Parathyroid adenoma (tissue), 2 donors: ENCODE measurements around the gene PER3.

Experiments used
- H2AFZ ChIP-seq: fragments of 300-600 bp; sonication (generic); one replicate; pipeline ENCODE4 v1.7.0; 2017; ENCODE audit warnings: antibody characterized with exemption, mild to moderate bottlenecking
- H3K27ac ChIP-seq: fragments of 300-600 bp; sonication (generic); one replicate; pipeline ENCODE4 v1.7.0; 2017
- H3K27me3 ChIP-seq: fragments of 300-600 bp; sonication (generic); one replicate; pipeline ENCODE4 v1.7.0; 2017; ENCODE audit warnings: low read length; ENCODE audit not compliant: control insufficient read depth, insufficient read depth
- H3K36me3 ChIP-seq: fragments of 300-600 bp; sonication (generic); one replicate; pipeline ENCODE4 v1.7.0; 2017; ENCODE audit warnings: low read length; ENCODE audit not compliant: control insufficient read depth, insufficient read depth
- H3K4me1 ChIP-seq: fragments of 300-600 bp; sonication (generic); one replicate; pipeline ENCODE4 v1.7.0; 2017; ENCODE audit warnings: control low read depth
- H3K4me2 ChIP-seq: fragments of 300-600 bp; sonication (generic); one replicate; pipeline ENCODE4 v1.7.0; 2017; ENCODE audit warnings: low read length
- H3K4me3 ChIP-seq: fragments of 300-600 bp; sonication (generic); one replicate; pipeline ENCODE4 v1.7.0; 2017; ENCODE audit warnings: low read depth, low read length
- H3K79me2 ChIP-seq: fragments of 300-600 bp; sonication (generic); one replicate; pipeline ENCODE4 v1.7.0; 2017; ENCODE audit warnings: control low read depth
- H3K9ac ChIP-seq: fragments of 300-600 bp; sonication (generic); one replicate; pipeline ENCODE4 v1.7.0; 2017; ENCODE audit warnings: mild to moderate bottlenecking
- H3K9me3 ChIP-seq: fragments of 300-600 bp; sonication (generic); one replicate; pipeline ENCODE4 v1.7.0; 2017; ENCODE audit warnings: low read length; ENCODE audit not compliant: control insufficient read depth
- TF ChIP-seq, protein P1 (sequence below): fragments of 300-600 bp; sonication (generic); IDR thresholded peaks from one replicate; pipeline ENCODE4 v1.7.0; 2017; ENCODE audit warnings: antibody characterized with exemption, mild to moderate bottlenecking
- donor health status: primary hyperparathyroidism.

The PER3 gene

DNA sequence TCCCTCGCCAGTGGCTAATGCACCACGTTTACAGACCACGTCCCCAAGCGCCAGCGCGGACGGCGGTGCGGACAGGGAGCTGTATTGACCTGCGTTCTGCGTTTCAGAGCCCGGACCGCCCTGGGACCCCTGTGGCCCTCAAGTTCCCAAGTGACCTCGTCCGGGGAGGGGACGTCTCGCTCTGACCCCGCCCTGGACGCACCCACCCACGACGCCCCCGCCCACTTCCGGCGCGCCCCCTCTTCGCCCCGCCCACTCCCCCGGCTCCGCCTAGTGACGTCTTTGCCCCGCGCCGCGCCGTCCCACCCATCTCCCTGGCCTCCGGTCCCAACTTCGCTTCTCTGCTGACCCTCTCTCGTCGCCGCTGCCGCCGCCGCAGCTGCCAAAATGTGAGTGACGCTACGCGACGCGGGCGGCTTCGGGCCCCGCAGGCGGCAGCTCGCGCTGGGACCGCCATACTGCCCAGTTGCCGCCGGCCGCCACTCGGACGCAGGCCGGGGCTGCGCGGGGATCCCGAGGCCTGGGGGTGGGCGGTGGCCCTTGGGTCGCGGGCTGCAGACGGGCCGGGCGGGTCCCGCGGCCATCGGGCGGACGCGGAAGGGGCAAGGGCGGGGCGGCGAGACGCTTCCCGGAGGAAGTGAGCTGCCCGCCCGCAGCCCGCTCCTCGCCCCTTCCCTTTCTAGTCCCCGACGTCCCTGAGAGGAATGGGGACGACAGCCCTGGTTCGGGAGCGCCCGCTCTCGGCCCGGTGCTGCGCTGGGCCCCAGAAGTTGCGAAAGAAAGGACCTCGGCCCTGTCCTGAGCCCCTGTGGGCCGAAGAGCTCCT is 12.9 kb upstream of the PER3 start, which contains the start of gene VAMP3:
TSS of gene VAMP3 (plus strand) at position 300 of the 826 bp plus-strand sequence. CDS start at position 388, 88 bp downstream.
- H3K4me3 ChIP-seq = peak within 1 kb of the TSS; percentile 85
- peaks cover 6% of the 10 kb centered on the region for H3K79me2 ChIP-seq
- H3K27me3 ChIP-seq = no peaks in the 10 kb centered on the region
- TF ChIP-seq, protein P1, sequence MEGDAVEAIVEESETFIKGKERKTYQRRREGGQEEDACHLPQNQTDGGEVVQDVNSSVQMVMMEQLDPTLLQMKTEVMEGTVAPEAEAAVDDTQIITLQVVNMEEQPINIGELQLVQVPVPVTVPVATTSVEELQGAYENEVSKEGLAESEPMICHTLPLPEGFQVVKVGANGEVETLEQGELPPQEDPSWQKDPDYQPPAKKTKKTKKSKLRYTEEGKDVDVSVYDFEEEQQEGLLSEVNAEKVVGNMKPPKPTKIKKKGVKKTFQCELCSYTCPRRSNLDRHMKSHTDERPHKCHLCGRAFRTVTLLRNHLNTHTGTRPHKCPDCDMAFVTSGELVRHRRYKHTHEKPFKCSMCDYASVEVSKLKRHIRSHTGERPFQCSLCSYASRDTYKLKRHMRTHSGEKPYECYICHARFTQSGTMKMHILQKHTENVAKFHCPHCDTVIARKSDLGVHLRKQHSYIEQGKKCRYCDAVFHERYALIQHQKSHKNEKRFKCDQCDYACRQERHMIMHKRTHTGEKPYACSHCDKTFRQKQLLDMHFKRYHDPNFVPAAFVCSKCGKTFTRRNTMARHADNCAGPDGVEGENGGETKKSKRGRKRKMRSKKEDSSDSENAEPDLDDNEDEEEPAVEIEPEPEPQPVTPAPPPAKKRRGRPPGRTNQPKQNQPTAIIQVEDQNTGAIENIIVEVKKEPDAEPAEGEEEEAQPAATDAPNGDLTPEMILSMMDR = no peak
- peak within 1 kb of the TSS; percentile 98 for H3K4me2 ChIP-seq
- peak within 1 kb of the TSS; percentile 72 for H3K27ac ChIP-seq
- H3K4me1 ChIP-seq = peaks cover 2% of the 10 kb centered on the region
- H3K9me3 ChIP-seq = no peaks in the 10 kb centered on the region
- H3K9ac ChIP-seq = peak within 1 kb of the TSS; percentile 28
- peak within 1 kb of the TSS; percentile 98 for H2AFZ ChIP-seq
- no peaks in the 10 kb centered on the region for H3K36me3 ChIP-seq

DNA sequence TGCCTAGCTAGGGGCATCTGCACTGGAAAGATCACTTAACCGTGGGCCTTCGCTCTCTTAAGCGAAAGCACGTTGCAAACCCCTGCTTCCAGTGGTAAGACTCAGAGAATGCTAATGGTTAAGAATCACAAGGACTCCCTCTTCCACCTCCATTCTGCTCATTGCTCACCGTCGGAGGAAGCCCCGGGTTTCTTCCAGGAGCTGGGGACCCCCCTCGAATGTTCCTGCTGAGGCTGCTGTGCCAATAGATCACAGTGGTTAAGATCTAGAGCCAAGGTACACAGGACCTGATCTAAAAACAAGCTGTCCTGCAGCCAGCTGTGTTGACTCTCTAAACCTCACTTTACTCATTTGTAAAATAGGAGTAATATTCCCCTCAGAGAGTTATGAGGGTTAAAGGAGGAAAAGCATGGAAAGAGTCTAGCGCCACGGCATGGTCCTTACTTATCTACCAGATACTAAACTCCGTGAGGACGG is 12.2 kb upstream of the PER3 start:
- H2AFZ ChIP-seq = peak overlapping the region; percentile 98
- peak overlapping the region; percentile 68 for H3K4me2 ChIP-seq
- H3K9me3 ChIP-seq = no peaks in the 10 kb centered on the region
- no peaks in the 10 kb centered on the region for H3K27me3 ChIP-seq
- peak overlapping the region; percentile 85 for H3K4me3 ChIP-seq
- peaks cover 2% of the 10 kb centered on the region for H3K4me1 ChIP-seq
- H3K9ac ChIP-seq = peak overlapping the region; percentile 28
- H3K36me3 ChIP-seq = no peaks in the 10 kb centered on the region
- peaks cover 6% of the 10 kb centered on the region for H3K79me2 ChIP-seq
- H3K27ac ChIP-seq = peak overlapping the region; percentile 72
- TF ChIP-seq, protein P1 = no peak

DNA sequence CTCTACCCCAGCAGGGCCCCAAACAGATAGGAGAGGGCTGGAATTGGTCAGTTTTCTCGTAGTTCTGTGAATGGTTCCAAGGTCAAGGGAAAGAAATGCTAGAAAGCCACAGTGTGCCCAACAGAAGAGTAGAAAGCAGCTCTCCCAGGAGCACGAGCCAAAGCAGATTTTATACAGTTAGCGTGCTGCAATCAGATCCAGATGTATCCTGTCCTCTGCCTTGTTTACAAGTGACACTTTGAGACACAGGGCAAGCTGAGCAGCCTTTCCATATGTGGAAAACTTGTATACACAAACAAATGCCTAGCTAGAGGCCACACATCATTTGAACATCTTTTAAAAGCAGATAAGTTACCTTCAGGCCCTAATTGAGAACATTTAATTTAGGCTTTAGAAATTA is 6.5 kb upstream of the PER3 start:
- no peaks in the 10 kb centered on the region for H3K4me1 ChIP-seq
- no peaks in the 10 kb centered on the region for H3K36me3 ChIP-seq
- H3K9me3 ChIP-seq = no peaks in the 10 kb centered on the region
- peaks cover 3% of the 10 kb centered on the region for H3K79me2 ChIP-seq
- no peak overlapping the region for H3K9ac ChIP-seq
- H3K27ac ChIP-seq = no peak overlapping the region
- no peak overlapping the region for H3K4me3 ChIP-seq
- no peak overlapping the region for H2AFZ ChIP-seq
- TF ChIP-seq, protein P1 = no peak
- H3K27me3 ChIP-seq = no peaks in the 10 kb centered on the region
- no peak overlapping the region for H3K4me2 ChIP-seq

DNA sequence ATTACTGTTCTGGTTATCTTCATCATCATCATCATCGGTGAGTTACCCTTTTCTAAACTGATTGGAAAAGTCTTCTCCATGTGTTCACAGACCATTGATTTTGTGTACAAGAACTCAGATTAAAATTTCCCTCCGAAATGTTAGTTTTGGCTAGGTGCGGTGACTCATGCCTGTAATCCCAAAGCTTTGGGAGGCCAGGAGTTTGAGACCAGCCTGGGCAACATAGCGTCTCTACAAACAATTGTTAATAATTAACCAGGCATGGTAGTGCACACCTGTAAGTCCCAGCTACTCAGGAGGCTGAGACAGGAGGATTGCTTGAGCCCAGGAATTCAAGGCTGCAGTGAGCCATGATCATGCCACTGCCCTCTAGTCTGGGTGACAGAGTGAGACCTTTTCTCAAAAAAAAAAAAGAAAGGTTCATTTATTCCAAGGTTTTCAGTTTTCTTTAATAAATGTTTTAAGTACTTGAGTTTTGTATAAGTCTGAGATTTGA is 5.9 kb upstream of the PER3 start:
- TF ChIP-seq, protein P1 = no peak
- Histone ChIP-seq H3K4me1 (no peaks in the 10 kb centered on the region), H3K9ac (no peak overlapping the region), H3K27ac (no peak overlapping the region), H3K27me3 (no peaks in the 10 kb centered on the region), H3K9me3 (no peaks in the 10 kb centered on the region), H3K79me2 (peaks cover 3% of the 10 kb centered on the region), H3K4me2 (no peak overlapping the region), H2AFZ (no peak overlapping the region), H3K36me3 (no peaks in the 10 kb centered on the region), H3K4me3 (no peak overlapping the region)
